Activated gamma-delta T cell treated with Interleukin-2 at 50 U/mL for 16 hours (primary cell): ENCODE data around the gene HCN2.

Experiments
- DNase-seq: peaks from one replicate; pipeline ENCODE4 v3.0.0-alpha.2; 2020

Gene HCN2

DNA sequence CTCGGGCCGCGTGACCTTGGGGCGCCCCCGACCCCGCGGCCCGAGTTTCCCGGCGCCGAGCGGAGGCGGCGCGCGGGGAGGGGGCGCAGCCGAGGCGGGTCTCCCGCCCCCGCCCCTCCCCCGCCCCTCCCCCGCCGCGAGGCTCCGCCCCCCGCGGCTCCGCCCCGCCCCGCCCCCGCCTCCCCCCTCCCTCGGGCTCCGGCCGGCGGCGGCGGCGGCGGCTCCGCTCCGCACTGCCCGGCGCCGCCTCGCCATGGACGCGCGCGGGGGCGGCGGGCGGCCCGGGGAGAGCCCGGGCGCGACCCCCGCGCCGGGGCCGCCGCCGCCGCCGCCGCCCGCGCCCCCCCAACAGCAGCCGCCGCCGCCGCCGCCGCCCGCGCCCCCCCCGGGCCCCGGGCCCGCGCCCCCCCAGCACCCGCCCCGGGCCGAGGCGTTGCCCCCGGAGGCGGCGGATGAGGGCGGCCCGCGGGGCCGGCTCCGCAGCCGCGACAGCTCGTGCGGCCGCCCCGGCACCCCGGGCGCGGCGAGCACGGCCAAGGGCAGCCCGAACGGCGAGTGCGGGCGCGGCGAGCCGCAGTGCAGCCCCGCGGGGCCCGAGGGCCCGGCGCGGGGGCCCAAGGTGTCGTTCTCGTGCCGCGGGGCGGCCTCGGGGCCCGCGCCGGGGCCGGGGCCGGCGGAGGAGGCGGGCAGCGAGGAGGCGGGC, at the start of gene HCN2:
Gene HCN2, plus strand, starts transcription at position 189 of the 703 bp plus-strand sequence. Its CDS starts 65 bp downstream, at position 254.
- DNase-seq = no peak

- no peak for DNase-seq
These were observed 48.6 kb upstream of the HCN2 start for GRCh38 chr19:540867-541637.

DNA sequence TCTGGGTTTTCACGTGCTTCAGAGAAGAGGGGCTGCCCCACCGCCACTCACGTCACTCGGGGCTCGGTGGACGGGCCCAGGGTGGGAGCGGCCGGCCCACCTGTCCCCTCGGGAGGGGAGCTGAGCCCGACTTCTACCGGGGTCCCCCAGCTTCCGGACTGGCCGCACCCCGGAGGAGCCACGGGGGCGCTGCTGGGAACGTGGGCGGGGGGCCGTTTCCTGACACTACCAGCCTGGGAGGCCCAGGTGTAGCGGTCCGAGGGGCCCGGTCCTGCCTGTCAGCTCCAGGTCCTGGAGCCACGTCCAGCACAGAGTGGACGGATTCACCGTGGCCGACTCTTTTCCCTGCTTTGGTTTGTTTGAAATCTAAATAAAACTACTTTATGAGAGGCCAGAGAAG, 48.0 kb upstream of the HCN2 start:
- no peak for DNase-seq

GRCh38 chr19:542173-542866, 47.4 kb upstream of the HCN2 start:
- DNase-seq = no peak

GRCh38 chr19:543910-544608, 45.6 kb upstream of the HCN2 start, which contains the start of gene GZMM:
Gene GZMM, plus strand, starts transcription at chr19:544053. Its CDS starts 19 bp downstream, at chr19:544072.
- peak; percentile 81 for DNase-seq

DNA sequence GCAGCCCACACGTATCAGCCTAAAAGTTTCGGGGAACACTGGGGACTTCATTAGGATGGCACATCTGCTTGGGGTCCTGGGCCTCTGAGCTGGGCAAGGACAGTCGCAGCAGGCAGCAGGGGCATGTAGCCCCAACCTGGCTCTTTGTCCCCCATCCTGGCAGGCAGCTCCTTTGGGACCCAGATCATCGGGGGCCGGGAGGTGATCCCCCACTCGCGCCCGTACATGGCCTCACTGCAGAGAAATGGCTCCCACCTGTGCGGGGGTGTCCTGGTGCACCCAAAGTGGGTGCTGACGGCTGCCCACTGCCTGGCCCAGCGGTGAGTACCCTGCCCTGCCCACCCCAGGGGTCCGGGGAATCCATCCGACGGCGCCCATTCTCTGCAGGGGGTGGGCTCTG, 42.6 kb upstream of the HCN2 start:
- DNase-seq = no peak

DNA sequence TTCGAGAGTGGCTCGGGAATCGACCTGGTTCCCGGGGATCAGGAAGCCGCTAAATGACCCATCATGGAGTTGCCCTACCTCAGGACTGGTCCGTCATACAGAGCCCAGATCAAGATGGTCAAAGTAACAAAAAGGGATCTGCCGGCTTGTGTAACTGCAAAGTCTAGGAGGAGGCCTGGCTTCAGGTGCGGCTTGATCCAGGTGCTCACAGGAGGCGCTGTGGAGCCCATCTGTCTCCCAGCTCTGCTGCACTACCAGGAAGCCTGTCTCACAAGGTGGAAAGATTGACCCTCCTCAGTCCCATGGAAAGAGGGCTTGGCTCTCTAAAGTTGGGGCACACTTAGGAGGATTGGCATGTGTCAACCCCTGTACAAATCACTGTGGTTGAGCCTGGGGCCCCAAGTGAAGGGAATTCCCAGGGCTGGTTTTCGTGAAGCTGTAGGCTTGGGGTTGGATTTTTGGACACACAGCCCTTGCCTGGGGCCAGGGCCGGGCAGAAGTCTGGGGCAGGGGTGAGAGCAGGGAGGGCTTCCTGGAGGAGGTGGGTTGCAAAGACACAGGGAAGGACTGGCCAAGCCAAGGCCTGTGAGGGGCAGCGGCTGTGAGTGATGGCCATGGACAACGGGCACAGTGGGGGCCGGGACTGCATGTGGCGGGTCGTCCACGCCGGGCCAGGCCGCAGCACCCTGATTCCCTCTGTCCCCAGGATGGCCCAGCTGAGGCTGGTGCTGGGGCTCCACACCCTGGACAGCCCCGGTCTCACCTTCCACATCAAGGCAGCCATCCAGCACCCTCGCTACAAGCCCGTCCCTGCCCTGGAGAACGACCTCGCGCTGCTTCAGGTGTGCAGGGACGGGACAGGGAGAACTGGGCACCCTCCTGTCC, 41.6 kb upstream of the HCN2 start:
- DNase-seq = no peak

DNA sequence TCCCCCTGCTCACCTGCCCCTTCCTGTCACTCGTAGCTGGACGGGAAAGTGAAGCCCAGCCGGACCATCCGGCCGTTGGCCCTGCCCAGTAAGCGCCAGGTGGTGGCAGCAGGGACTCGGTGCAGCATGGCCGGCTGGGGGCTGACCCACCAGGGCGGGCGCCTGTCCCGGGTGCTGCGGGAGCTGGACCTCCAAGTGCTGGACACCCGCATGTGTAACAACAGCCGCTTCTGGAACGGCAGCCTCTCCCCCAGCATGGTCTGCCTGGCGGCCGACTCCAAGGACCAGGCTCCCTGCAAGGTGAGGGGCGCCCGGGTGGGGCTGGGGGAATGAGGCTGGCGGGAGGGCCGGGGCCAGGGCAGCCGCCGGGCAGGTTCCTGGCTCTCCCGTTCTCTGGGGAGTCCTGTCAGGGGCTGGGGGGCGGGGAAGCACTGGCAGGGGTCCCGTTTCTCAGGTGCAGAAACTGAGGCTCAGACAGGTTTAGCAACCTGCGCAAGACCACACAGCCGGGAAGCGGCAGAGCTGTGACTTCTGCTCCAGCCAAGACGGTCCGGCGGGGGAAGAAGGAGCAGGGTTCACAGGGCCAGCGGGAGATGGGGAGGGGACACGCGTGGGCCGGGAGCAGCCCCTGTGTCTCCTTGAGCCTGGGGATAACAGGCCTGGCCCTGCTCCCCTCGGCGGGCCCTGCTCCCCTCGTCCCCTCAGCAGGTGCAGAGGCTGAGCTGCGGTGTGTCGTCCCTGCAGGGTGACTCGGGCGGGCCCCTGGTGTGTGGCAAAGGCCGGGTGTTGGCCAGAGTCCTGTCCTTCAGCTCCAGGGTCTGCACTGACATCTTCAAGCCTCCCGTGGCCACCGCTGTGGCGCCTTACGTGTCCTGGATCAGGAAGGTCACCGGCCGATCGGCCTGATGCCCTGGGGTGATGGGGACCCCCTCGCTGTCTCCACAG, 40.5 kb upstream of the HCN2 start:
- DNase-seq = no peak

- DNase-seq = no peak
These were observed 34.9 kb upstream of the HCN2 start for GRCh38 chr19:554817-555216.

DNA sequence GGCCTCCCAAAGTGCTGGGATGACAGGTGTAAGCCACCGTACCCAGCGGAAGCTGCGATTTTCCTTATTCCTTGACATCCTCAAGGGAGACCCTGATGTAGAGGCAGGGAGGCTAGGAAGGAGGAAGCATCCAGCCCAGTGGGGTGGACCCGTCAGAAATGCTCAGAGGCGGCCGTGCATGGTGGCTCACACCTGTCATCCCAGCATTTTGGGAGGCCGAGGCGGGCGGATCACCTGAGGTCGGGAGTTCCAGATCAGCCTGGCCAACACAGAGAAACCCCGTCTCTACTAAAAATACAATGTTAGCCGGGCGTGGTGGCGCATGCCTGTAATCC, 34.2 kb upstream of the HCN2 start:
- no peak for DNase-seq

GRCh38 chr19:556611-557382, 32.9 kb upstream of the HCN2 start:
- no peak for DNase-seq

DNA sequence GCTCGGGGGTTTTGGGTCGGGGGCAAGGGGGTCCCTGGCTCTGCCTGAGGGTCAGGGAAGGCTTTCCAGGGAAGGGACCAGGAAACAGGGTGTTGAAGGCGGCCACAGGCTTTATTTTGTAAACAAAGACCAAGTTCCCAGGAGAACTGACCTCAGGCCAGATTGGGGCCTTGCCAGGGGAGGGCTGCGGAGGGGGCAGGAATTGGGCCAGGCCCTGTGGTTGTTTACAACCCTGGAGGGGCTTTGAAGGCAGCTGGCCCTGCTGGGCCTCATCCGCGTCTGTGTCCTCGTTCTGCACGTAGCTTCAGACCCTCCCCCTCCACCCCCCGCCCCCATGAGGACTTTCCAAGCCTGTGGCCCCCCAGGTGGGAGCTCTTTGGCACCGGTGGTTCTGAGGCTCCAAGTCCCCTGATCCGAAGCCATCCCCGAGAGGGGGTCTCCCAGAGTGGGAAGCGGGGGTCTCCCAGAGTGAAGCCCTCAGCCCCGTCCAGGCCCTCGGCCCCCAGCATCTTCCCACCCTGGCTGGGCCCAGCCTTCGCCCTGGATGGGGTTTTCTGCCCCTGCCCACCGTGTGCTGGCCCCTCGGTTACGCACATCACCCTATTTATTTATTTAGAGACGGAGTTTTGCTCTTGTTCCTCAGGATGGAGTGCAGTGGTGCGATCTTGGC, 30.8 kb upstream of the HCN2 start:
- no peak for DNase-seq

DNA sequence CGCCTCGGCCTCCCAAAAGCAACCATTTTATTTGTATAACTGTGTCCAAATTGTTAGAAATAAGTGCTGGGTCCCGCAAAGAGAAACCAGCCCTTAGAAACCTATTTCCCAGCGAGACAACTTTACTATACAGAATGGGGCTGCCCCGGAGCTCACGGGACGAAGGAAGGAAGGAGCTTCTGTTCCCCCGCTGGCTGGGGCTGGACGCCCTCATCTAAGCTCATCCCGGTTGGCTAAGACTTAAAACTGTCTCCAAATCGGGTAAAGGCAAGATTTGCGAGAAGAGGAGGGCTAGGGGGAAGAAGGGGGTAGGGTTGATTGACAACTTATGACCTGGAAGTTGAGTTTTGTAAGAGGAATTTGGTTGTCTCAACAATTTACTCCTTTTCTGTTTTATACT, 29.6 kb upstream of the HCN2 start:
- DNase-seq = no peak

DNA sequence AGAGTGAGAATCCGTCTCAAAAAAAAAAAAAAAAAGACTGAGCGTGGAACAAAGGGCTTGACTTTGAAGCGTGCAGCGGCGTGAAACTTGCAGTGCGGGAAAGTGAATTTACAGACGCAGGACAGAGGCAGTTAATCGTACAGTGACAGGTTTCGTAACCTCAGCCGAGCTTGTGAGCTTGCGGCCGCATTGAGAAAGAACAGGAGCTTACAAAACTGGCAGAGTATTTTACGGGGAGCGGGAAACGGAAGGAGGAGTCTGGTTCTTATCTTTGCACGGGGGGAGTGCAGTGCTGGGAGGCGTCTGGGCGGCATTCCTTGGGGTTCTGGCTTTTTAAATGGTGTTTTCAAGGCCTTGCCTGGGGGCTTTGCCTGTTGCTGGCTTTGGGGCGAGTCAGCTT, 23.3 kb upstream of the HCN2 start:
- no peak for DNase-seq

- no peak for DNase-seq
These were observed 22.8 kb upstream of the HCN2 start for GRCh38 chr19:566844-567243.

DNA sequence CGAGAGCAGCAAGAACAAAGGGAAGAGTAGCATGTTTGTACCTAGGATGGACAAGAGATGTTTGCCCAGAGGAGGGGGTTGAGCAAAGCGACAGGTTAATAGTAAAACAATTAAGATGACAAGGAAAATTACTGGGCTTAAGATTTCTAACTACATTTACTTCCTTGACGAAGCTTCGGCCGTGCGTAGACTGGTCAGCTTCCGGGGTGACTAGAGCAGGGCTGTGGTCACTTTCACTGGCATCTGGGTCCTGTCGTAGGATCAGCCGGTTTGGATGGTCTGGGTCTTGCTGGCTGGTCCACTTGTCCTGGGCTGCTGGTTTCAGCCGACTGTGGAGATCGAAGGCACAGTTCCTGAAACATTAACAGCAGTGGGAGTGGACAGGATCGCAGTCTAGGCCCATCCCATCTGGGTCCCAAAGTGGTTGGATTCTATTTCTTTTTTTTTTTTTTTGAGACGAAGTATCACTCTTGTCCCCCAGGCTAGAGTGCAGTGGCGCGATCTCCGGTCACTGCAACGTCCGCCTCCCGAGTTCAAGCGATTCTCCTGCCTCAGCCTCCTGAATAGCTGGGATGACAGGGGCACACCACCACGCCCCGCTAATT, 22.3 kb upstream of the HCN2 start:
- no peak for DNase-seq

DNA sequence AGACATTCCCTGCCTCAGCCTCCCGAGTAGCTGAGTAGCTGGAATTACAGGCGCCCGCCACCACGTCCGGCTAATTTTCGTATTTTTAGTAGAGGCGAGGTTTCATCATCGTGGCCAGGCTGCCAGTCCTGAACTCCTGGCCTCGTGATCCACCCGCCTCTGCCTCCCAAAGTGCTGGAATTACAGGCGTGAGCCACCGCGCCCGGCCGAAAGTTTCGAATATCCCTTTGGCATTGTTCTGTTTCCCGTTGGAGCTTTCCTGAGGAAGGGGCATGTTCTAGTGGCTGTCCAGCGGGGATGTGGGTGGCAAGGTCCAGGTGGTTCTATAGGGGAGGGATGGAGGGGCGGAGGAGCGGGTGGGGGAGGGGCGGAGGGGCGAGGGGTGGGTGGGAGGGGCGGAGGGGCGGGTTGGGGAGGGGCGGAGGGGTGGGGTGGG, 19.4 kb upstream of the HCN2 start:
- no peak for DNase-seq

GRCh38 chr19:570937-571565, 18.6 kb upstream of the HCN2 start:
- peak; percentile 45 for DNase-seq

- no peak for DNase-seq
These were observed 18.1 kb upstream of the HCN2 start for GRCh38 chr19:571566-571974.
